ENCODE results near the gene CLDN6.

The CLDN6 gene

DNA sequence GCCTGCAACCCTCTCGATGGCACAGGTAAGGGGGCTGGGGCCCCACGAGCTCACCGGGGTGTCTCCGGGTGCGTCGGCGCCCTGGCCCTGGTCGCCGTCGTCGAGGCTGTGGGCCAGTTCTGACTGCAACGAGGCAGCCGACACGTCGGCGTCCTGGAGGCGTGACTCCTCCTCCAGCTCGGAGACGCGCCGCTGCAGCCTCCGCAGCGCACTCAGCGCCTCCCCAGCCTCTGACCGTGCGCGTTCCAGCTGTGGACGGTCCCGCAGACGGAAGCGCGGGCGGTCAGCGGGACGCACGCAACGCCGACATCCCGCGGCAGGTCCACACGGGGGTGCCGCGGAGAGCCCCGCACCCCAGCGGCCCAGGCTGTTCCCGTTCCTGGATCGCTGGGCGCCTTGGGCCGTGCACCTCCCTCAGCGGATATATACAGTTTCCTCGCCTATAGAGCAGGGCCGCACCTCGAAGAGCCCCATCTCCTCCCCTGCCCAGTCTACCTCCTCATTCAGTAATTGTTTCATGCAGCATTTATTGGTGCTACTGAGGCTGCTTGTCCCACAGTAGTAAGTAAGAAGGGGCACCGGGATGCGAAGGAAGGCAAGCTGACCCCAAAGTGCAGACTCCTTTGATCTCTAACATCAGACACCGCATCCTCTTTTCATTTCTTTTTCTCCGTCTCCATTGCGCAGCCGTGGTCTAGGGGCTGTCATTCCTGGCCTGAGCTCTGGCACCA, 11.7 kb upstream of the CLDN6 start:
- Histone ChIP-seq H3K27me3 (ENCODE audit: insufficient read depth, low read length) (peaks cover 18% of the 10 kb centered on the region), H3K4me3 (ENCODE audit: low read length) (no peak overlapping the region), H3K36me3 (ENCODE audit: insufficient read depth, low read length) (peaks cover 19% of the 10 kb centered on the region), H2AFZ (ENCODE audit: low read depth, low read length) (no peak overlapping the region), H3K4me1 (ENCODE audit: insufficient read depth, low read length) (no peaks in the 10 kb centered on the region), H3K9me3 (ENCODE audit: low read length) (no peaks in the 10 kb centered on the region)

DNA sequence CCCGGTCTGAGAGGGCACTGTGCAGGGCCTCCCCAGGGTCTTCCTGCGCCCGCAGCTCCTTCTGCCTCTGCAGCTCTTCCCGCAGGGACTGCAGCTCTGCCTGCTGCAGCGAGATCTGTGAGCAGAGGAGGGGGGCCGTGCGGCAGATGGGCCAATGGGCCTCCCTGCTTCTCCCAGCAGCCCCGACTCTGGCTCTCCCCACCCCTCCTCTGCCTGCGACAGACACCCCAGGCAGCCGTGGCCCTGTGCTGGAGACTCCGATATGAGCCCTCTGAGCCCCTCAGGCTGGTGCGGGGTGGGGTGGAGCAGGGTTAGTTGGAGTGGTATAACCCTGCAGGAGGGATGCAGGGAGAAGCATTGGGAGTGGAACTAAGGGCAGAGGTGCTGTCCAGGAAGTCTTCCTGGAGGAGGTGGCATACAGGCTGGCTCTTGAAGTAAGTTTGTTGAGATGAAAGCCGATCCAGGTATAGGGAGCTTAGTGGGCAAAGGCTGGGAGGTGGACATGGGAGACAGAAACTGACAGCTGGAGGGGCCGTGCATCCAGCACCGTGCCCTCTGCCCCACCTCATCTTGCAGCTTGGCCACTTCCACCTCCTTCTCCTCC, 10.8 kb upstream of the CLDN6 start:
- Histone ChIP-seq H3K27me3 (ENCODE audit: insufficient read depth, low read length) (peaks cover 14% of the 10 kb centered on the region), H2AFZ (ENCODE audit: low read depth, low read length) (no peak overlapping the region), H3K4me1 (ENCODE audit: insufficient read depth, low read length) (no peaks in the 10 kb centered on the region), H3K36me3 (ENCODE audit: insufficient read depth, low read length) (peaks cover 19% of the 10 kb centered on the region), H3K9me3 (ENCODE audit: low read length) (no peaks in the 10 kb centered on the region), H3K4me3 (ENCODE audit: low read length) (no peak overlapping the region)

DNA sequence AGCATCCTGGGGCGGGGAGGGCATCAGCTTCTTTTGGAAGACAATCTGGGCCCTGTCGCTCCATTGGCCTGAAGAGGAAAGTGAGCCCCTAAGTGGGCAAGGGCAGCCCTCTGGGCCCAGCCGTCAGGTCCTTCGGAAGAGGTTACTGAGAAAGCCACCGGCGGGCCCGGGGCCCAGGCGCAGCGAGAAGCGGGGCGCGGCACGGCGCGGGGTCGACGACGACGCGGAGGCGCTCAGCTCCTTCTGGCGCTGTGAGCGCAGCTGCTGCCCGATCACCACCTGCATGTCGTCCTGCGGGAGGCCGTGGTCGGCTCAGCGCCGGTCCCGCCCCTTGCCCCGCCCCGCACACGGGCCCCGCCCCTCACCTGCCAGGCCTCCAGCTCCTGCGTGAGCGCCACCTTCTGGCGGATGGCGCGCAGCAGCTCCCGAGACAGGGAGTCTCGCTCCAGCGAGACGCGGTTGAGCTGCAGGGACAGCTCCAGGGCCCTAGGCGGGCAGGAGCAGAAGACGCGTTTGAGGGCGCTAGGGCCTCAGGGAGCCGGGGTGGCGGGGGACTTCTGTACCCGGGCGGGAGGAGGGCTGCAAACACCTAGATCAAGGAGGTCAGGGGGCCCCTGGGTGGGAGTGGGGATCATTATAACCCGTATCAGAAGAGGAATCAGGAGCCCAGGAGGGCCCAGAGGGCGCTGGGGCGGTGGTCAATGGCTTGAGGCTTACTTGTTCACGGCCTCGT, 10.2 kb upstream of the CLDN6 start:
- Histone ChIP-seq H3K4me1 (ENCODE audit: insufficient read depth, low read length) (peaks cover 5% of the 10 kb centered on the region), H3K4me3 (ENCODE audit: low read length) (no peak overlapping the region)

DNA sequence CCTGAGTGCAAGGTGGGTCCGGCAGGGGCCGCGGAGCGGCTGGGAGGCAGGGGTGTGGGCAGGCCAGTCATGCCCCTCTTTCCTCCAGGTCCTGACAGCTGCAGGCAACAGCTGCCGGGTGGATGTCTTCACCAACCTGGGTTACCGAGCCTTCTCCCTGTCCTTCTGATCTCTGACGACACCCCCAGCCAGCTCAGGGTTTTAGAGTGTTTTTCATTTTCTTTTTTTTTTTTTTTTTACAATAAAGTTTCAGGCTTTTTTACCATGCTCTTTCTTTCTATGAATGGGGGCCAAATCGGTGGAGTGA, 9.5 kb upstream of the CLDN6 start:
- H2AFZ ChIP-seq (ENCODE audit: low read depth, low read length) = no peak overlapping the region
- H3K36me3 ChIP-seq (ENCODE audit: insufficient read depth, low read length) = peaks cover 19% of the 10 kb centered on the region
- no peaks in the 10 kb centered on the region for H3K9me3 ChIP-seq (ENCODE audit: low read length)
- H3K4me1 ChIP-seq (ENCODE audit: insufficient read depth, low read length) = peaks cover 12% of the 10 kb centered on the region
- H3K4me3 ChIP-seq (ENCODE audit: low read length) = no peak overlapping the region
- H3K27me3 ChIP-seq (ENCODE audit: insufficient read depth, low read length) = peaks cover 2% of the 10 kb centered on the region

More for the DNA sequence above, 10.2 kb upstream of the CLDN6 start:
- Histone ChIP-seq H2AFZ (ENCODE audit: low read depth, low read length) (no peak overlapping the region), H3K27me3 (ENCODE audit: insufficient read depth, low read length) (peaks cover 7% of the 10 kb centered on the region), H3K36me3 (ENCODE audit: insufficient read depth, low read length) (peaks cover 19% of the 10 kb centered on the region), H3K9me3 (ENCODE audit: low read length) (no peaks in the 10 kb centered on the region)

DNA sequence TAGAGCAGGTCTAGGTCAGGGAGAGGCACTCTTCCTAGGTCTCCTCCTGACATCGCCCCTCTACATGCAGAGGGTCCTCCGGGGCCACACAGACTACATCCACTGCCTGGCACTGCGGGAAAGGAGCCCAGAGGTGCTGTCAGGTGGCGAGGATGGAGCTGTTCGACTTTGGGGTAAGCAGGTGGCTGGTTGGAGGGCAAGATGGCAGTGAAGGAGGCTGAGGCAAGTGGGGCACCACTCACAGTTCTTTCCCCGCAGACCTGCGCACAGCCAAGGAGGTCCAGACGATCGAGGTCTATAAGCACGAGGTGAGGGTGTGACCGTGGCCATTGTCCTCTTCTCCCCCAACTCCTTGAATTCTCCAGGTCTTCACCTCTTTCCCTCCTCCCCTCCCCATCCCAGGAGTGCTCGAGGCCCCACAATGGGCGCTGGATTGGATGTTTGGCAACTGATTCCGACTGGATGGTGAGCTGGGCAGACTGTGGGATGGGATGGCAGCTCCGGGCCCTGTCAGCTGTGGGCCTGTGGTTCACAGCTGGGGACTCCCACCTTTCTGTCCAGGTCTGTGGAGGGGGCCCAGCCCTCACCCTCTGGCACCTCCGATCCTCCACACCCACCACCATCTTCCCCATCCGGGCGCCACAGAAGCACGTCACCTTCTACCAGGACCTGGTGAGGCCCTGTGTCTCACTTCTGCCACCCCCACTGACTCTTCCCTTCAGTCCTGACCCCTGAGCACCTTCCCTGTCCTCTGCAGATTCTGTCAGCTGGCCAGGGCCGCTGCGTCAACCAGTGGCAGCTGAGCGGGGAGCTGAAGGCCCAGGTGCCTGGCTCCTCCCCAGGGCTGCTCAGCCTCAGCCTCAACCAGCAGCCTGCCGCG, 8.9 kb upstream of the CLDN6 start:
- Histone ChIP-seq H3K9me3 (ENCODE audit: low read length) (no peaks in the 10 kb centered on the region), H3K36me3 (ENCODE audit: insufficient read depth, low read length) (peaks cover 19% of the 10 kb centered on the region), H3K4me3 (ENCODE audit: low read length) (no peak overlapping the region)

DNA sequence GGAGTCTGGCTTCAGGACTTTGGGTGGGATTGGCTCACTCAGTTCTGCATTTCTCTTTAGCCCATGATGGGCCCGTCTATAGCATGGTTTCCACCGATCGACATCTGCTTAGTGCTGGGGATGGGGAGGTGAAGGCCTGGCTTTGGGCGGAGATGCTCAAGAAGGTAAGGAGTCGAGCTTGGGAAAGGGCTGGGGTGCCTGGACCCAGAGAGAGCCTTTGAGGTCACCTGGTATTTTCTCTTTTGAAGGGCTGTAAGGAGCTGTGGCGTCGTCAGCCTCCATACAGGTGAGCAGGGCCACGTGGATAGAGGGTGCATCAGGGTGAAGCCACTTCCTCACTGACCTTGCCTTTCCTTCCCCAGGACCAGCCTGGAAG, 8.0 kb upstream of the CLDN6 start:
- no peak overlapping the region for H3K4me3 ChIP-seq (ENCODE audit: low read length)
- H3K4me1 ChIP-seq (ENCODE audit: insufficient read depth, low read length) = peaks cover 22% of the 10 kb centered on the region
- no peaks in the 10 kb centered on the region for H3K9me3 ChIP-seq (ENCODE audit: low read length)
- H3K36me3 ChIP-seq (ENCODE audit: insufficient read depth, low read length) = peaks cover 19% of the 10 kb centered on the region
- no peak overlapping the region for H2AFZ ChIP-seq (ENCODE audit: low read depth, low read length)
- no peaks in the 10 kb centered on the region for H3K27me3 ChIP-seq (ENCODE audit: insufficient read depth, low read length)

More for the DNA sequence above, 8.9 kb upstream of the CLDN6 start:
- Histone ChIP-seq H3K4me1 (ENCODE audit: insufficient read depth, low read length) (peaks cover 18% of the 10 kb centered on the region), H3K27me3 (ENCODE audit: insufficient read depth, low read length) (no peaks in the 10 kb centered on the region), H2AFZ (ENCODE audit: low read depth, low read length) (no peak overlapping the region)

DNA sequence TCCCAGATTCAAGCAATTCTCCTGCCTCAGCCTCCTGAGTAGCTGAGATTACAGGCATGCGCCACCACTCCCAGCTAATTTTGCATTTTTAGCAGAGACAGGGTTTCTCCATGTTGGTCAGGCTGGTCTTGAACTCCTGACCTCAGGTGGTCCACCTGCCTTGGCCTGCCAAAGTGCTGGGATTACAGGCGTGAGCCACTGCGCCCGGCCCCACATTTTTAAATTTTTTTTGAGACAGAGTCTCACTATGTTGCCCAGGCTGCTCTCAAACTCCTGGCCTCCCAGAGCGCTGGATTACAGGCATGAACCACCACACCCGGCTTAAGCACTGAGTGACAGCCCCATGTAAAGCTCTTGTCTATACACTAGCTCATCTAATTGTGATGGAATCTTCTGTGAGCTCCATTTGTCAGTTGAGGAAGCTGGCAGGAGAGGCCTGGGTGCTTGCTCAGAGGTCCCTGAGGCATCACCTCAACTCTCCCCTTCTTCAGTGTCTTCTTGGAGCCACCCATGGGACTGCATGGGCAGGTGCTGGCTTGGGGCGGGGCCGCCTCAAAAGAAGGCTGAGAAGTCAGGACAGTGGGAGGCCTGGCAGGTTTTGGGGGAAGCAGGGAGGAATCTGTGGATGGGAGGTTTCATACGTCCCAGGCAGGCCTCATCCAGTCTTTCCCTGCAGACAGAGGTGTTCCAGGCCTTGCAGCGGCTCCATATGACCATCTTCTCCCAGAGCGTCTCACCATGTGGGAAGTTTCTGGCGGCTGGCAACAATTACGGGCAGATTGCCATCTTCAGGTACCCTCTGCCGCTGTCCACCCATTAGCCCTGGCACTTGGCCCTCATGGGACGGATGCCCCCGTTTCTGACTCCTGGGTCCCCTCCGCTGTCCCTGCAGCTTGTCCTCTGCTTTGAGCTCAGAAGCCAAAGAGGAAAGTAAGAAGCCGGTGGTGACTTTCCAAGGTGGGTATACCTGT, 7.3 kb upstream of the CLDN6 start:
- Histone ChIP-seq H3K36me3 (ENCODE audit: insufficient read depth, low read length) (peaks cover 19% of the 10 kb centered on the region), H3K4me3 (ENCODE audit: low read length) (no peak overlapping the region), H3K9me3 (ENCODE audit: low read length) (no peaks in the 10 kb centered on the region), H2AFZ (ENCODE audit: low read depth, low read length) (no peak overlapping the region), H3K27me3 (ENCODE audit: insufficient read depth, low read length) (no peaks in the 10 kb centered on the region), H3K4me1 (ENCODE audit: insufficient read depth, low read length) (peaks cover 27% of the 10 kb centered on the region)

DNA sequence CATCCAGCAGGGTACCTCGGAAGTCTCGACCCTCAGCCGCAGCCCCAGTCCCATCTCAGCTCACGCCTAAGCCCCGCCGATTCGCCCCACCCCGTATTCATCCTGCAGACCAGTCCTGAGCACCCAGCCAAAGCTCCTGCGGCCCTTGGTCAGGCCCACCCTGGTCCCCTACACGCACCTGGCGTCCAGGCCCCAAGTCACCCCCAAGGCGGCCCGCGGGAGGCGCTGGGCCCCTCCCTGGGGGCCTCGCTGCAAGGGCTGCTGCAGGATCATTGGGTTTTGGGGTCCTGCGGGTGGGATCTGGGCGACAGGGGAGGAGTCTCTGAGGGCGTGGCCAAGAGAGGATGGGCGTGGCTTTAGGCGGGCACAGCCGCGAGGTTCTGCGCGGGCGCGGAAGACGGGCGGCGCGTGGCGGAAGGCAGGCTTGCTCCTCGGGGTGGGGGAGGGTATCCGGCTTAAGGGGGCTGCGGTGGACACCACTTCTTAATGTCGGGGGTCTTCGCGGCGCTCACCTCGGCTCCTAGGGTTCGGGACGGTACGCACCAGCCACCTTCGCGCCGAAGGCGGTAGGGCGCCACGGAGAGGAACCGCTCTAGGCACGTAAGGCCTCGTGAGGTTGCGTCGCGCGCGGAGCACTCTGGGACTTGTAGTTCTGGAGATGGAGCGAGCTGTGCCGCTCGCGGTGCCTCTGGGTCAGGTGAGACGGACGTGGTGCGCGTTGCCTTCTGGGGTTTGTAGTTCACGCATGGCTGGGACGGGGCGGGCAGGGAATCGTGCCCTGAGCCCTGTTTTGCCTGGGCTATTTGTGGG, 5.9 kb upstream of the CLDN6 start, which contains the start of the genes HCFC1R1 and THOC6:
HCFC1R1 (minus strand) TSS at position 274 of the 810 bp plus-strand sequence; CDS start at position 273, 1 bp downstream.
THOC6 (plus strand) TSS at position 367 of the 810 bp plus-strand sequence; CDS start at position 659, 292 bp downstream.
- Histone ChIP-seq H2AFZ (ENCODE audit: low read depth, low read length) (peak within 1 kb of the TSS; percentile 22), H3K4me1 (ENCODE audit: insufficient read depth, low read length) (peaks cover 27% of the 10 kb centered on the region), H3K27me3 (ENCODE audit: insufficient read depth, low read length) (no peaks in the 10 kb centered on the region), H3K36me3 (ENCODE audit: insufficient read depth, low read length) (peaks cover 19% of the 10 kb centered on the region), H3K4me3 (ENCODE audit: low read length) (peak within 1 kb of the TSS; percentile 56), H3K9me3 (ENCODE audit: low read length) (no peaks in the 10 kb centered on the region)

DNA sequence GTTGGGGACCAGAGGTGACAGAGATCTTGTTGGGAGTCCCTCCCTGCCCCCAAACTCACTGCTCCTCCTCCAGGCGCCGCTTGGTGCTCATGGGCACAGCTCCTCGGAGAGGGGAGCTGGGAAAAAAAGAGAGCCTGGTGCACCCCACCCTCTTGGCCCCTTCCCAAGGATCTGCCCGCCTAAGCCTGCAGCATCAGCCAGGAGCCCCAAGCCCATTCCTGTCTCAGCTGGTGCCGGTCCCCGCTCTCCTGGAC, 5.4 kb upstream of the CLDN6 start:
- H3K4me3 ChIP-seq (ENCODE audit: low read length) = peak overlapping the region; percentile 56
- no peaks in the 10 kb centered on the region for H3K9me3 ChIP-seq (ENCODE audit: low read length)
- H2AFZ ChIP-seq (ENCODE audit: low read depth, low read length) = peak overlapping the region; percentile 22
- no peaks in the 10 kb centered on the region for H3K27me3 ChIP-seq (ENCODE audit: insufficient read depth, low read length)
- peaks cover 19% of the 10 kb centered on the region for H3K36me3 ChIP-seq (ENCODE audit: insufficient read depth, low read length)
- peaks cover 27% of the 10 kb centered on the region for H3K4me1 ChIP-seq (ENCODE audit: insufficient read depth, low read length)

DNA sequence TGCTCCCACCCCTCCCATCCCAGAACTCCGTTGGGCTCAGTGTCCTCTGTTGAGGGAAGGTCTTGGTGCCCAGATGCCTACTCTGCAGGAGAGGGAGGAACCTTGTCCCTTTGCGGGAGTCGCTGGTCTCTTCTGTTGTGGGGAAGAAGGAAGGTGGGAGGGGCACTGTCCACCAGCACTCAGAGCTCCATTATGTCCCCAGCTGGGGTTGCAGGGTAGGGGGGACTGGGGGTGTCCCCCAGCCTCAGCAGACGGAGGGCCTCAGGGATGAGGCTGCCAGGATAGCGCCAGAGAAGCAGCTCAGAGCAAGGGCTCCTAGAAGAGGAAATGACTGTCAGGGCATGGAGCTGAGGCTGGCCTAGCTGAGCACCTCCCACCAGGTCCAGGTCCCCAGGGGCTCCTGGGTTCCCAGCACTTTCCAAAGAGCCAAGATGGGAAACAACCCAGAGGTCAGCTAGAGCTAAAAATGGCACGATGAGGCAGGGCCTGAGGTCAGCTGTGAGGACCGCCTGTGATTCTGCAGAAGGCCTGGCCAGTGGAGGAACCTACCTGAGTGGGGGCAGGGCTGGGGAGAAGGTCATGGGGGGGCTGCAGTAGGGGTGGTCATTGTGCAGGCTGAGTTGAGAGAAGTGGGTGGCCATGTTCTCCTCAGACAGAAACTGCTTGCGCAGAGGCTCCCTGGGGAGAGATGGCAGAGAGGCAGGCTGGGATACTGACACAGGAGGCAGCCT, 4.9 kb upstream of the CLDN6 start:
- Histone ChIP-seq H2AFZ (ENCODE audit: low read depth, low read length) (no peak overlapping the region), H3K9me3 (ENCODE audit: low read length) (no peaks in the 10 kb centered on the region), H3K4me1 (ENCODE audit: insufficient read depth, low read length) (peaks cover 27% of the 10 kb centered on the region), H3K27me3 (ENCODE audit: insufficient read depth, low read length) (no peaks in the 10 kb centered on the region), H3K4me3 (ENCODE audit: low read length) (peak overlapping the region; percentile 56), H3K36me3 (ENCODE audit: insufficient read depth, low read length) (peaks cover 19% of the 10 kb centered on the region)

DNA sequence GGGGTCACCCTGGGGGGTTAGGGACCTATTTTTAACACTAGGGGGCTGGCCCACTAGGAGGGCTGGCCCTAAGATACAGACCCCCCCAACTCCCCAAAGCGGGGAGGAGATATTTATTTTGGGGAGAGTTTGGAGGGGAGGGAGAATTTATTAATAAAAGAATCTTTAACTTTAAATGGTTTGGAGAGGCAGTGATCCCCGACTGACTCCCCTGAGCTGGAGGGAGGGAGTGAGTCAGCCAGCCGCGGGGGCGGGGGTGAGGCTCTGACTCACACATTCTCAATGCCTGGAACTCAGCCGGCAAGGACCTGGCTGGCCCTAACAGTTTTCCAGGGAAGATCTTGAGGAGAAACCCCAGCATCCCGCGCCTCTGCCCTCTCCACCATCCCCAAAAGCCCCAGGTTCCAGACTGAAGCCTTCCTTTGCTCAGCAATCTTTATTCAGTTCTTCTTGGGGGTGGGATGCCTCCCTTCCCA, 4.3 kb upstream of the CLDN6 start:
- H3K27me3 ChIP-seq (ENCODE audit: insufficient read depth, low read length) = peaks cover 2% of the 10 kb centered on the region

More for the DNA sequence above, 4.3 kb upstream of the CLDN6 start:
- peaks cover 27% of the 10 kb centered on the region for H3K4me1 ChIP-seq (ENCODE audit: insufficient read depth, low read length)
- no peaks in the 10 kb centered on the region for H3K9me3 ChIP-seq (ENCODE audit: low read length)
- H2AFZ ChIP-seq (ENCODE audit: low read depth, low read length) = no peak overlapping the region
- H3K4me3 ChIP-seq (ENCODE audit: low read length) = peak overlapping the region; percentile 42
- H3K36me3 ChIP-seq (ENCODE audit: insufficient read depth, low read length) = peaks cover 19% of the 10 kb centered on the region
